Hepatocyte (in vitro differentiated cells): Measurements from ENCODE around the gene C1orf21.

Experiments
- CTCF ChIP-seq: fragments of 200-600 bp; sonication (generic); IDR thresholded peaks from 2 replicates; pipeline ENCODE4 v1.5.1; 2016; ENCODE audit warnings: antibody characterized with exemption, mild to moderate bottlenecking; ENCODE audit not compliant: poor library complexity
- EZH2phosphoT487 ChIP-seq: fragments of 200-600 bp; sonication (generic); IDR thresholded peaks from one replicate; pipeline ENCODE4 v1.6.1; 2018; ENCODE audit warnings: antibody characterized with exemption, mild to moderate bottlenecking, low read depth, moderate library complexity; ENCODE audit not compliant: unreplicated experiment, severe bottlenecking

GRCh38 chr1:184639205-184639604 lies 252.4 kb downstream of the C1orf21 start:
- TF ChIP-seq CTCF = no peak
- TF ChIP-seq EZH2phosphoT487 = no peak
